Measurements from ENCODE around the gene POU2F2. TPM values are rescaled to one million over a fixed set of nuclear protein-coding genes. Genes with fewer than 3 reads are reported as not detected.

Gene POU2F2
- polyA plus RNA-seq, 1 of the 3 experiments (the other 2 are of a cell fraction) = 0.49 TPM

DNA sequence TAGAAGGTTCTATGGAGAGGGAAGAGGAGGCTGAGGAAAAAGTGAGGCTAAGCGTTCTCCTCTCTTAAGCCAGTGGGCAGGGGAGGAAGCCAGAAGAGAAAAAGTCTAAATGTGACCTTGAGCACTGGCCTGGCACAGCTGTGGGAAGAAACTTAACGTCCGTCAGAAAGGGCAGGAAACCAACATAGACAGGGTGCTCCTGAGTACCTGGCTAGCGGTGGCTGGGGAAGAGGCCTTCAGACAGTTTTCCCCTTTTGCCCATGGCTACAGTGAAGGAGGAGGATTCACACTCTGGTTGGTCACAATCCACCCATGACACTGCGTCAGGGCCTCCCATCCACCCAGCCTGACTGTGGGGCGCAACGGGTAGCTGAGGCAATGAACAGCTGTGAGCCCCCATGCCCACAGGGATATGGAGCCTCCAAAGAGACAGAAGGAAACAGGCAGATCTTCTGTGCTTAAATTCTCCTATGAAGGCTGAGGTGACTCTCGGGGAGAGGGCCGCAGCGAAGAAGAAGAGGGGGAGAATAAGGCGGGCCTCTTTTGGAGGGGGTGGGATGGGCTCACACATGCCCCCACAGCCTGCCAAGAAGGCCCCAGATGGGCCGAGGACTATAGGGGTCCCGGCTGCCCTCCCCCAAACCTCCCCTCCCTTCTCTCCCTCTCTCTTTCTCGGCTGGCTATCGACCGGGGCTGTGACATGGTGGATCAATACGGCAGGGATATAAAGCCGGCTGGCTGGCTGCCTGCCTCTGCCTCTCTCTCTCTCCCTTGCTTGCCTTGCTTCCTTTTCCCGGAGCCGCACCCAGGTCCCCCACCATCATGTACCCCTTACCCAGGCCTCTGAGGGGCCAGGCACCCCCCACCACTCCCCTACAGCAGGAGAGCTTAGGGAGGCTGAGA, 19.8 kb upstream of the POU2F2 start:
- H3K4me2 ChIP-seq = no peak overlapping the region
- H3K9me2 ChIP-seq = no peaks in the 10 kb centered on the region
- H3K9me3 ChIP-seq = no peaks in the 10 kb centered on the region
- H3K4me3 ChIP-seq (ENCODE audit: low read depth in 2 of 2, low read length in 1 of 2) = no peak overlapping the region
- H3F3A ChIP-seq (replicated peaks; ENCODE audit: insufficient read depth) = no peaks in the 10 kb centered on the region
- DNase-seq = peak; percentile 33
- H2AFZ ChIP-seq (ENCODE audit: low read depth) = no peak overlapping the region
- H3K79me2 ChIP-seq (ENCODE audit: insufficient read depth) = no peaks in the 10 kb centered on the region
- peaks cover 31% of the 10 kb centered on the region for H3K27me3 ChIP-seq (ENCODE audit: insufficient read depth)
- no peak overlapping the region for H3K9ac ChIP-seq
- no peak for TF ChIP-seq GATA2 (CRISPR knock-in tag; IDR thresholded peaks at IDR 0.05)
- TF ChIP-seq SIN3A (IDR thresholded peaks at IDR 0.05; ENCODE audit: borderline replicate concordance, low read depth, low read length) = no peak
- TF ChIP-seq ELF1 (IDR thresholded peaks at IDR 0.05) = no peak
- no peak for TF ChIP-seq MXI1 (IDR thresholded peaks at IDR 0.05; ENCODE audit: low read depth, low read length)
- TF ChIP-seq, protein P1, sequence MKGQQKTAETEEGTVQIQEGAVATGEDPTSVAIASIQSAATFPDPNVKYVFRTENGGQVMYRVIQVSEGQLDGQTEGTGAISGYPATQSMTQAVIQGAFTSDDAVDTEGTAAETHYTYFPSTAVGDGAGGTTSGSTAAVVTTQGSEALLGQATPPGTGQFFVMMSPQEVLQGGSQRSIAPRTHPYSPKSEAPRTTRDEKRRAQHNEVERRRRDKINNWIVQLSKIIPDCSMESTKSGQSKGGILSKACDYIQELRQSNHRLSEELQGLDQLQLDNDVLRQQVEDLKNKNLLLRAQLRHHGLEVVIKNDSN (IDR thresholded peaks at IDR 0.05; ENCODE audit: borderline replicate concordance, low read depth) = no peak
- TF ChIP-seq YY1 (IDR thresholded peaks at IDR 0.05; ENCODE audit: low read depth) = no peak
- TF ChIP-seq TCF12 (IDR thresholded peaks at IDR 0.05) = no peak
- no peak overlapping the region for H3K27ac ChIP-seq (ENCODE audit: low read depth in 2 of 2, low read length in 1 of 2)
- WGBS (ENCODE audit: low lambda C conversion rate) = 73% methylated on average over 19 of the region's 20 CpGs
- no peaks in the 10 kb centered on the region for H4K20me1 ChIP-seq (ENCODE audit: insufficient read depth)
- CTCF ChIA-PET = interaction anchor here (0.8 to 1.3 kb wide), 2 partner anchors 19 to 117 kb away, joined by 3 read pairs; no protein-coding TSS in a partner anchor
- POLR2A ChIA-PET = no interaction called here
- H3K36me3 ChIP-seq (replicated peaks in 1 of 2; ENCODE audit: control insufficient read depth in 1 of 2, insufficient read depth in 2 of 2, low read length in 1 of 2) = no peaks in the 10 kb centered on the region
- peaks cover 0 to 16% of the 10 kb centered on the region in 2 experiments; a peak in 1 of 4 replicates for H3K4me1 ChIP-seq (ENCODE audit: control insufficient read depth in 1 of 2, insufficient read depth in 2 of 2, low read depth in 1 of 2, low read length in 1 of 2)

DNA sequence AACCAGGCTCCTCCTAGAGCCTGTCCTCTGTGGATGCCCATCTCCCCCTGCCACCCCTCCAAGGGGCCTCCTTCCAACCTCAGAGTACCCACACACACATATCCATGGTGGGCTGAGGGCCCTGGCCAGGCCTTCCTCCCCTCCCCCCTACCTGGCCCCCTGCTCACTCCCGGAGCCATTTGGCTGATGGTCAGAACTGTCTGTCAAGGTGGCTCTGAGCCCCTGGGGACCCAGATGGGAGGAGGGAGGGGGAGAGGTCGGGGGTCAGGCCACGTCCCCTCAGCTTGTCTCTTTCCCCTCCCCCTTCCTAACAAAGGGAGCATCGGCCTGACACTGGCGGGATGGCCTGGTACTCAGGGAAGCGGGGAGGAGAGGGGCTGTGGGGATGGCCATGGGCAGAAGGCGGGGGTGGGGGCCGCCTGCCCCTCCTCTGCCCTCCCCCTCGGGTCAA, 18.7 kb upstream of the POU2F2 start:
- Histone ChIP-seq H4K20me1 (ENCODE audit: insufficient read depth) (no peaks in the 10 kb centered on the region), H3K9me2 (no peaks in the 10 kb centered on the region), H3K79me2 (ENCODE audit: insufficient read depth) (no peaks in the 10 kb centered on the region), H3K9ac (no peak overlapping the region), H3K27ac (ENCODE audit: low read depth in 2 of 2, low read length in 1 of 2) (no peak overlapping the region), H3K9me3 (no peaks in the 10 kb centered on the region), H2AFZ (ENCODE audit: low read depth) (no peak overlapping the region), H3K36me3 (replicated peaks in 1 of 2; ENCODE audit: control insufficient read depth in 1 of 2, insufficient read depth in 2 of 2, low read length in 1 of 2) (no peaks in the 10 kb centered on the region), H3K4me2 (no peak overlapping the region), H3F3A (replicated peaks; ENCODE audit: insufficient read depth) (no peaks in the 10 kb centered on the region), H3K4me3 (ENCODE audit: low read depth in 2 of 2, low read length in 1 of 2) (no peak overlapping the region), H3K4me1 (ENCODE audit: control insufficient read depth in 1 of 2, insufficient read depth in 2 of 2, low read depth in 1 of 2, low read length in 1 of 2) (peaks cover 0 to 16% of the 10 kb centered on the region in 2 experiments; a peak in 1 of 4 replicates), H3K27me3 (ENCODE audit: insufficient read depth) (peaks cover 27% of the 10 kb centered on the region)
- whole genome bisulfite sequencing (ENCODE audit: low lambda C conversion rate) = 22% methylated on average over 7 of the region's 9 CpGs
- CTCF ChIA-PET = interaction anchor here (0.8 to 1.3 kb wide), 3 partner anchors 8 to 34 kb away, joined by 3 to 4 read pairs (median 3); no protein-coding TSS in a partner anchor
- TF ChIP-seq MXI1 (IDR thresholded peaks at IDR 0.05; ENCODE audit: low read depth, low read length) (no peak), GATA2 (CRISPR knock-in tag; IDR thresholded peaks at IDR 0.05) (no peak), RXRA (IDR thresholded peaks at IDR 0.05; ENCODE audit: borderline replicate concordance, low read depth) (no peak), RFX5 (IDR thresholded peaks at IDR 0.05; ENCODE audit: low read length) (no peak), TEAD4 (IDR thresholded peaks at IDR 0.05; ENCODE audit: borderline replicate concordance, insufficient read depth) (no peak), NRF1 (IDR thresholded peaks at IDR 0.05; ENCODE audit: low read depth, low read length) (no peak), TAF1 (IDR thresholded peaks at IDR 0.05; ENCODE audit: borderline replicate concordance, low read depth, low read length) (no peak), TCF12 (IDR thresholded peaks at IDR 0.05) (no peak), RCOR1 (IDR thresholded peaks at IDR 0.05; ENCODE audit: low read length) (no peak), FOXJ3 (CRISPR knock-in tag; IDR thresholded peaks at IDR 0.05) (no peak), SIN3A (IDR thresholded peaks at IDR 0.05; ENCODE audit: borderline replicate concordance, low read depth, low read length) (no peak), SMC3 (IDR thresholded peaks at IDR 0.05; ENCODE audit: low read depth, low read length) (no peak), JUND (IDR thresholded peaks at IDR 0.05) (no peak), GABPA (IDR thresholded peaks at IDR 0.05; ENCODE audit: low read depth) (no peak), CHD2 (IDR thresholded peaks at IDR 0.05; ENCODE audit: low read length, partially characterized antibody) (no peak), NFIC (IDR thresholded peaks at IDR 0.05; ENCODE audit: borderline replicate concordance) (no peak)
- TF ChIP-seq, protein P2, sequence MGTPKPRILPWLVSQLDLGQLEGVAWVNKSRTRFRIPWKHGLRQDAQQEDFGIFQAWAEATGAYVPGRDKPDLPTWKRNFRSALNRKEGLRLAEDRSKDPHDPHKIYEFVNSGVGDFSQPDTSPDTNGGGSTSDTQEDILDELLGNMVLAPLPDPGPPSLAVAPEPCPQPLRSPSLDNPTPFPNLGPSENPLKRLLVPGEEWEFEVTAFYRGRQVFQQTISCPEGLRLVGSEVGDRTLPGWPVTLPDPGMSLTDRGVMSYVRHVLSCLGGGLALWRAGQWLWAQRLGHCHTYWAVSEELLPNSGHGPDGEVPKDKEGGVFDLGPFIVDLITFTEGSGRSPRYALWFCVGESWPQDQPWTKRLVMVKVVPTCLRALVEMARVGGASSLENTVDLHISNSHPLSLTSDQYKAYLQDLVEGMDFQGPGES (IDR thresholded peaks at IDR 0.05; ENCODE audit: low read depth, low read length) = no peak
- TF ChIP-seq, protein P1 (IDR thresholded peaks at IDR 0.05; ENCODE audit: borderline replicate concordance, low read depth) = no peak
- TF ChIP-seq, protein P3, sequence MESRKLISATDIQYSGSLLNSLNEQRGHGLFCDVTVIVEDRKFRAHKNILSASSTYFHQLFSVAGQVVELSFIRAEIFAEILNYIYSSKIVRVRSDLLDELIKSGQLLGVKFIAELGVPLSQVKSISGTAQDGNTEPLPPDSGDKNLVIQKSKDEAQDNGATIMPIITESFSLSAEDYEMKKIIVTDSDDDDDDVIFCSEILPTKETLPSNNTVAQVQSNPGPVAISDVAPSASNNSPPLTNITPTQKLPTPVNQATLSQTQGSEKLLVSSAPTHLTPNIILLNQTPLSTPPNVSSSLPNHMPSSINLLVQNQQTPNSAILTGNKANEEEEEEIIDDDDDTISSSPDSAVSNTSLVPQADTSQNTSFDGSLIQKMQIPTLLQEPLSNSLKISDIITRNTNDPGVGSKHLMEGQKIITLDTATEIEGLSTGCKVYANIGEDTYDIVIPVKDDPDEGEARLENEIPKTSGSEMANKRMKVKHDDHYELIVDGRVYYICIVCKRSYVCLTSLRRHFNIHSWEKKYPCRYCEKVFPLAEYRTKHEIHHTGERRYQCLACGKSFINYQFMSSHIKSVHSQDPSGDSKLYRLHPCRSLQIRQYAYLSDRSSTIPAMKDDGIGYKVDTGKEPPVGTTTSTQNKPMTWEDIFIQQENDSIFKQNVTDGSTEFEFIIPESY (IDR thresholded peaks at IDR 0.05; ENCODE audit: borderline replicate concordance, low read depth) = no peak
- TF ChIP-seq, protein P4, sequence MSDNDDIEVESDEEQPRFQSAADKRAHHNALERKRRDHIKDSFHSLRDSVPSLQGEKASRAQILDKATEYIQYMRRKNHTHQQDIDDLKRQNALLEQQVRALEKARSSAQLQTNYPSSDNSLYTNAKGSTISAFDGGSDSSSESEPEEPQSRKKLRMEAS (IDR thresholded peaks at IDR 0.05; ENCODE audit: low read depth) = no peak
- DNase-seq = peak; percentile 50
- POLR2A ChIA-PET = no interaction called here

Measured in SK-N-SH (cell line).